Activated CD8-positive, alpha-beta memory T cell treated with anti-CD3 and anti-CD28 coated beads, Interleukin-2, amount 50 U/mL, for 24 hours (primary cell): ENCODE data around the gene CCDC9B.

Experiments
- DNase-seq: peaks from one replicate; pipeline ENCODE4 v3.0.0-alpha.2; 2020; ENCODE audit errors: extremely low read depth

Gene CCDC9B

GRCh38 chr15:40331026-40331425, 9.7 kb downstream of the CCDC9B start:
- no peak for DNase-seq

GRCh38 chr15:40330368-40330836, 10.3 kb downstream of the CCDC9B start:
- no peak for DNase-seq

GRCh38 chr15:40329804-40330203, 10.9 kb downstream of the CCDC9B start:
- no peak for DNase-seq

GRCh38 chr15:40328751-40329150, 12.0 kb downstream of the CCDC9B start:
- DNase-seq: no peak

- DNase-seq: no peak
Observed at GRCh38 chr15:40328176-40328575, 12.6 kb downstream of the CCDC9B start.

GRCh38 chr15:40327457-40327856, 13.3 kb downstream of the CCDC9B start:
- DNase-seq: no peak

- DNase-seq: no peak
Observed at GRCh38 chr15:40325700-40326099, 15.0 kb downstream of the CCDC9B start.

- no peak for DNase-seq
Observed at GRCh38 chr15:40325188-40325587, 15.6 kb downstream of the CCDC9B start.

GRCh38 chr15:40323953-40324937, 16.5 kb downstream of the CCDC9B start:
- DNase-seq: no peak

- peak; percentile 69 for DNase-seq
Observed at GRCh38 chr15:40323239-40323952, 17.3 kb downstream of the CCDC9B start, which contains the start of gene INAFM2. Gene INAFM2 (plus strand): TSS chr15:40323692. CDS start chr15:40324056, 364 bp downstream.

- DNase-seq: no peak
Observed at GRCh38 chr15:40322531-40323238, 18.1 kb downstream of the CCDC9B start.

GRCh38 chr15:40320931-40321371, 19.8 kb downstream of the CCDC9B start:
- no peak for DNase-seq

- DNase-seq: no peak
Observed at GRCh38 chr15:40320409-40320808, 20.3 kb downstream of the CCDC9B start.

- no peak for DNase-seq
Observed at GRCh38 chr15:40317580-40317979, 23.2 kb downstream of the CCDC9B start.

- no peak for DNase-seq
Observed at GRCh38 chr15:40316931-40317330, 23.8 kb downstream of the CCDC9B start.

- DNase-seq: no peak
Observed at GRCh38 chr15:40314723-40315276, 25.9 kb downstream of the CCDC9B start.

GRCh38 chr15:40313531-40314398, 27.0 kb downstream of the CCDC9B start:
- no peak for DNase-seq

GRCh38 chr15:40312370-40313158, 28.2 kb downstream of the CCDC9B start:
- DNase-seq: no peak

GRCh38 chr15:40310993-40311392, 29.7 kb downstream of the CCDC9B start:
- DNase-seq: no peak
